ENCODE results near the gene KIRREL3.

The KIRREL3 gene

GRCh38 chr11:126422446-126422845 is 578.1 kb downstream of the KIRREL3 start:
- TF ChIP-seq CTCF (IDR thresholded peaks at IDR 0.05; ENCODE audit: insufficient read depth, low read length, poor library complexity, severe bottlenecking): no peak

GRCh38 chr11:126421271-126421671 is 579.3 kb downstream of the KIRREL3 start:
- no peaks in the 10 kb centered on the region for H3K36me3 ChIP-seq (ENCODE audit: control insufficient read depth, insufficient read depth, low read length)
- no peak for TF ChIP-seq CTCF (IDR thresholded peaks at IDR 0.05; ENCODE audit: insufficient read depth, low read length, poor library complexity, severe bottlenecking)
- DNase-seq (ENCODE audit: extremely low read depth, insufficient read length): no peak
- H3K4me3 ChIP-seq (replicated peaks; ENCODE audit: low read depth, low read length): no peak overlapping the region
- H3K27me3 ChIP-seq (replicated peaks; ENCODE audit: control insufficient read depth, insufficient read depth, low read length): peaks cover 4% of the 10 kb centered on the region

More at GRCh38 chr11:126422446-126422845, 578.1 kb downstream of the KIRREL3 start:
- Histone ChIP-seq H3K4me3 (replicated peaks; ENCODE audit: low read depth, low read length) (no peak overlapping the region), H3K27me3 (replicated peaks; ENCODE audit: control insufficient read depth, insufficient read depth, low read length) (peaks cover 4% of the 10 kb centered on the region), H3K36me3 (ENCODE audit: control insufficient read depth, insufficient read depth, low read length) (no peaks in the 10 kb centered on the region)
- no peak for DNase-seq (ENCODE audit: extremely low read depth, insufficient read length)

GRCh38 chr11:126420698-126421256 is 579.8 kb downstream of the KIRREL3 start:
- DNase-seq (ENCODE audit: extremely low read depth, insufficient read length): no peak
- no peak for TF ChIP-seq CTCF (IDR thresholded peaks at IDR 0.05; ENCODE audit: insufficient read depth, low read length, poor library complexity, severe bottlenecking)

GRCh38 chr11:126419801-126420697 is 580.5 kb downstream of the KIRREL3 start:
- TF ChIP-seq CTCF (IDR thresholded peaks at IDR 0.05; ENCODE audit: insufficient read depth, low read length, poor library complexity, severe bottlenecking): no peak
- no peaks in the 10 kb centered on the region for H3K36me3 ChIP-seq (ENCODE audit: control insufficient read depth, insufficient read depth, low read length)
- DNase-seq (ENCODE audit: extremely low read depth, insufficient read length): peak; percentile 33
- H3K27me3 ChIP-seq (replicated peaks; ENCODE audit: control insufficient read depth, insufficient read depth, low read length): peaks cover 4% of the 10 kb centered on the region
- peak overlapping the region; percentile 7; the same call in 1 of the 2 replicates for H3K4me3 ChIP-seq (replicated peaks; ENCODE audit: low read depth, low read length)

More at GRCh38 chr11:126420698-126421256, 579.8 kb downstream of the KIRREL3 start:
- no peak overlapping the region for H3K4me3 ChIP-seq (replicated peaks; ENCODE audit: low read depth, low read length)
- H3K27me3 ChIP-seq (replicated peaks; ENCODE audit: control insufficient read depth, insufficient read depth, low read length): peaks cover 4% of the 10 kb centered on the region
- no peaks in the 10 kb centered on the region for H3K36me3 ChIP-seq (ENCODE audit: control insufficient read depth, insufficient read depth, low read length)

GRCh38 chr11:126418887-126419286 is 581.7 kb downstream of the KIRREL3 start:
- DNase-seq (ENCODE audit: extremely low read depth, insufficient read length): no peak
- no peak for TF ChIP-seq CTCF (IDR thresholded peaks at IDR 0.05; ENCODE audit: insufficient read depth, low read length, poor library complexity, severe bottlenecking)
- H3K4me3 ChIP-seq (replicated peaks; ENCODE audit: low read depth, low read length): no peak overlapping the region
- H3K36me3 ChIP-seq (ENCODE audit: control insufficient read depth, insufficient read depth, low read length): no peaks in the 10 kb centered on the region
- peaks cover 4% of the 10 kb centered on the region for H3K27me3 ChIP-seq (replicated peaks; ENCODE audit: control insufficient read depth, insufficient read depth, low read length)
